SK-N-SH (cell line): ENCODE measurements around the gene RB1. TPM values are rescaled to one million over a fixed set of nuclear protein-coding genes. Genes with fewer than 3 reads are reported as not detected.

Experiments
- CTCF ChIA-PET: fragments of 300-600, 350-600 bp; formaldehyde crosslinking; extraction: SDS; loops from one replicate; lab custom pipeline; 2021; lab: Yijun Ruan, JAX
- POLR2A ChIA-PET: fragments of 350-600 bp; sonication (Branson Sonifier 250); formaldehyde crosslinking; extraction: SDS; loops from one replicate; lab custom pipeline; 2020; ENCODE audit warnings: antibody characterized with exemption, inconsistent platforms; lab: Yijun Ruan, JAX
- DNase-seq: peaks from one replicate; pipeline ENCODE4 v3.0.0; 2012
- H2AFZ ChIP-seq: fragments of 200-600 bp; sonication (generic); 2 replicates; pipeline ENCODE4 v1.8.1; 2016; ENCODE audit warnings: antibody characterized with exemption, mild to moderate bottlenecking, low read depth
- H3F3A ChIP-seq: fragments of 200-600 bp; sonication (generic); replicated peaks from 2 replicates; pipeline ENCODE3; 2016; ENCODE audit warnings: antibody characterized with exemption, mild to moderate bottlenecking; ENCODE audit not compliant: insufficient read depth
- H3K27ac ChIP-seq, 2 experiments: fragments of 200-500 bp in 1 of 2; fragments of 200-600 bp in 1 of 2; sonication (Bioruptor generic) in 1 of 2; sonication (generic), shearing (Covaris generic) in 1 of 2; 2 replicates each; pipeline versions ENCODE4 v1.5.1 to v1.6.1; 2014 to 2016; ENCODE audit warnings: low read depth in 2 of 2, inconsistent platforms in 1 of 2, low read length in 1 of 2, mild to moderate bottlenecking in 1 of 2, mixed read lengths in 1 of 2
- H3K27me3 ChIP-seq: fragments of 200-600 bp; sonication (generic), shearing (Covaris generic); 2 replicates; pipeline ENCODE4 v1.6.1; 2016; ENCODE audit warnings: mixed run types; ENCODE audit not compliant: insufficient read depth
- H3K36me3 ChIP-seq, 2 experiments: fragments of 200-500 bp in 1 of 2; fragments of 200-600 bp in 1 of 2; sonication (Bioruptor generic) in 1 of 2; sonication (generic) in 1 of 2; replicated peaks in 1 of 2; 2 replicates each; pipeline versions ENCODE3 to v1.5.1; 2014 to 2016; ENCODE audit warnings: low read length in 1 of 2, mild to moderate bottlenecking in 1 of 2; ENCODE audit not compliant: insufficient read depth in 2 of 2, control insufficient read depth in 1 of 2
- H3K4me1 ChIP-seq, 2 experiments: fragments of 200-500 bp in 1 of 2; fragments of 200-600 bp in 1 of 2; sonication (Bioruptor generic) in 1 of 2; sonication (generic), shearing (Covaris generic) in 1 of 2; 2 replicates each; pipeline versions ENCODE4 v1.5.1 to v1.6.1; 2014 to 2016; ENCODE audit warnings: low read depth in 1 of 2, low read length in 1 of 2, mixed run types in 1 of 2; ENCODE audit not compliant: insufficient read depth in 2 of 2, control insufficient read depth in 1 of 2
- H3K4me2 ChIP-seq: fragments of 200-600 bp; sonication (generic), shearing (Covaris generic); 2 replicates; pipeline ENCODE4 v1.6.1; 2017; ENCODE audit warnings: mixed run types
- H3K4me3 ChIP-seq, 2 experiments: fragments of 200-500 bp in 1 of 2; fragments of 200-600 bp in 1 of 2; sonication (Bioruptor generic) in 1 of 2; sonication (generic), shearing (Covaris generic) in 1 of 2; 2 replicates each; pipeline versions ENCODE4 v1.5.1 to v1.8.1; 2014 to 2016; ENCODE audit warnings: low read depth in 2 of 2, inconsistent platforms in 1 of 2, low read length in 1 of 2, mild to moderate bottlenecking in 1 of 2, mixed read lengths in 1 of 2, moderate library complexity in 1 of 2
- H3K79me2 ChIP-seq: fragments of 200-600 bp; sonication (generic); 2 replicates; pipeline ENCODE4 v1.8.1; 2017; ENCODE audit warnings: mild to moderate bottlenecking; ENCODE audit not compliant: insufficient read depth
- H3K9ac ChIP-seq: fragments of 200-600 bp; sonication (generic); 2 replicates; pipeline ENCODE4 v1.6.1; 2017; ENCODE audit warnings: mixed run types
- H3K9me2 ChIP-seq: fragments of 200-600 bp; sonication (generic); 2 replicates; pipeline ENCODE4 v1.6.1; 2017; ENCODE audit warnings: mixed run types
- H3K9me3 ChIP-seq: fragments of 200-600 bp; sonication (generic); 2 replicates; pipeline ENCODE4 v1.6.1; 2017; ENCODE audit warnings: mixed run types, mild to moderate bottlenecking, moderate library complexity
- H4K20me1 ChIP-seq: fragments of 200-600 bp; sonication (generic); 2 replicates; pipeline ENCODE4 v1.6.1; 2017; ENCODE audit warnings: mild to moderate bottlenecking, mixed run types; ENCODE audit not compliant: insufficient read depth
- CHD2 ChIP-seq: fragments of 150-350 bp; IDR thresholded peaks from 2 replicates; pipeline ENCODE4 v1.6.1; 2018; ENCODE audit warnings: low read length; ENCODE audit not compliant: partially characterized antibody
- ELF1 ChIP-seq: IDR thresholded peaks from 2 replicates; pipeline ENCODE4 v1.4.0; 2012
- EP300 ChIP-seq, 2 experiments: IDR thresholded peaks; 2 replicates each; pipeline versions ENCODE4 v1.4.0 to v1.6.1; 2012; ENCODE audit warnings: borderline replicate concordance in 1 of 2, low read depth in 1 of 2, low read length in 1 of 2
- FOSL2 ChIP-seq: IDR thresholded peaks from 2 replicates; pipeline ENCODE4 v1.4.0; 2012; ENCODE audit warnings: low read depth, mild to moderate bottlenecking, moderate library complexity, borderline replicate concordance
- FOXM1 ChIP-seq: IDR thresholded peaks from 2 replicates; pipeline ENCODE4 v1.4.0; 2012; ENCODE audit warnings: low read depth, mild to moderate bottlenecking
- GATA2 ChIP-seq: sonication (generic); formaldehyde crosslinking; IDR thresholded peaks from 2 replicates; pipeline ENCODE4 v1.5.0; 2020; ENCODE audit warnings: mild to moderate bottlenecking, missing genetic modification reagents
- MEF2A ChIP-seq: IDR thresholded peaks from 2 replicates; pipeline ENCODE4 v1.4.0; 2012; ENCODE audit warnings: low read depth, borderline replicate concordance
- MXI1 ChIP-seq: IDR thresholded peaks from 2 replicates; pipeline ENCODE4 v1.6.1; 2012; ENCODE audit warnings: mild to moderate bottlenecking, low read depth, low read length, improper control_type of control experiment
- NRF1 ChIP-seq: IDR thresholded peaks from 2 replicates; pipeline ENCODE4 v1.6.1; 2012; ENCODE audit warnings: low read depth, mild to moderate bottlenecking, low read length
- RCOR1 ChIP-seq: fragments of 150-350 bp; IDR thresholded peaks from 2 replicates; pipeline ENCODE4 v1.6.1; 2017; ENCODE audit warnings: antibody characterized with exemption, low read length
- RFX5 ChIP-seq: IDR thresholded peaks from 2 replicates; pipeline ENCODE4 v1.6.1; 2012; ENCODE audit warnings: mild to moderate bottlenecking, improper control_type of control experiment, low read length
- RXRA ChIP-seq: IDR thresholded peaks from 2 replicates; pipeline ENCODE4 v1.4.0; 2012; ENCODE audit warnings: low read depth, mild to moderate bottlenecking, borderline replicate concordance
- SIN3A ChIP-seq: IDR thresholded peaks from 2 replicates; pipeline ENCODE4 v1.6.1; 2012; ENCODE audit warnings: low read depth, mild to moderate bottlenecking, low read length, moderate library complexity, borderline replicate concordance
- SMC3 ChIP-seq: IDR thresholded peaks from 2 replicates; pipeline ENCODE4 v1.6.1; 2012; ENCODE audit warnings: low read depth, low read length, improper control_type of control experiment
- TCF12 ChIP-seq: IDR thresholded peaks from 2 replicates; pipeline ENCODE4 v1.4.0; 2012
- TEAD4 ChIP-seq: IDR thresholded peaks from 2 replicates; pipeline ENCODE4 v1.4.0; 2012; ENCODE audit warnings: mild to moderate bottlenecking, borderline replicate concordance; ENCODE audit not compliant: insufficient read depth
- WGBS: methylation state at CpG from one replicate; pipeline ENCODE4 v1.1.6; 2017; ENCODE audit warnings: low lambda C conversion rate; 5-methylcytosine and 5-hydroxymethylcytosine counted together
- polyA plus RNA-seq, 3 experiments: library from polyadenylated mRNA; depleted of rRNA; stranded (reverse); fragments of >200 nt; gene quantifications; 2 replicates each; pipeline ENCODE4 v1.2.3, GENCODE V29; 2012
- TF ChIP-seq, protein P1 (sequence below): fragments of 150-350 bp; IDR thresholded peaks from 2 replicates; pipeline ENCODE4 v1.6.1; 2016; ENCODE audit warnings: mild to moderate bottlenecking, low read depth, low read length
- TF ChIP-seq, protein P2 (sequence below): IDR thresholded peaks from 2 replicates; pipeline ENCODE4; 2012
- TF ChIP-seq, protein P3 (sequence below): fragments of 200-600 bp; sonication (generic); IDR thresholded peaks from 2 replicates; pipeline ENCODE4 v1.6.1; 2017; ENCODE audit warnings: antibody characterized with exemption, mild to moderate bottlenecking, moderate library complexity

Gene RB1
- polyA plus RNA-seq, 1 of the 3 experiments (the other 2 are of a cell fraction) = 11.5 TPM

- no peaks in the 10 kb centered on the region for H3K27me3 ChIP-seq
- H3K27ac ChIP-seq = peak overlapping the region; percentile 30 to 60; a peak in 2 of 4 replicates
- TF ChIP-seq TEAD4 (no peak), TCF12 (peak; percentile 20; the same call in 1 of the 2 replicates)
- TF ChIP-seq, protein P1, sequence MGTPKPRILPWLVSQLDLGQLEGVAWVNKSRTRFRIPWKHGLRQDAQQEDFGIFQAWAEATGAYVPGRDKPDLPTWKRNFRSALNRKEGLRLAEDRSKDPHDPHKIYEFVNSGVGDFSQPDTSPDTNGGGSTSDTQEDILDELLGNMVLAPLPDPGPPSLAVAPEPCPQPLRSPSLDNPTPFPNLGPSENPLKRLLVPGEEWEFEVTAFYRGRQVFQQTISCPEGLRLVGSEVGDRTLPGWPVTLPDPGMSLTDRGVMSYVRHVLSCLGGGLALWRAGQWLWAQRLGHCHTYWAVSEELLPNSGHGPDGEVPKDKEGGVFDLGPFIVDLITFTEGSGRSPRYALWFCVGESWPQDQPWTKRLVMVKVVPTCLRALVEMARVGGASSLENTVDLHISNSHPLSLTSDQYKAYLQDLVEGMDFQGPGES = no peak
- no peaks in the 10 kb centered on the region for H3K79me2 ChIP-seq
- H3K36me3 ChIP-seq = peaks cover 36 to 38% of the 10 kb centered on the region in 2 experiments
- CTCF ChIA-PET = no interaction called here
- H3K9ac ChIP-seq = no peak overlapping the region
- H2AFZ ChIP-seq = no peak overlapping the region
- POLR2A ChIA-PET = no interaction called here
- H3K4me3 ChIP-seq = no peak overlapping the region
- no peaks in the 10 kb centered on the region for H3K9me2 ChIP-seq
- WGBS = 31% methylated on average over 1 of the region's 1 CpG
- no peaks in the 10 kb centered on the region for H4K20me1 ChIP-seq
- no peak overlapping the region for H3K4me2 ChIP-seq
- H3F3A ChIP-seq = peaks cover 13% of the 10 kb centered on the region
- H3K9me3 ChIP-seq = no peaks in the 10 kb centered on the region
- no peaks in the 10 kb centered on the region; a peak in 1 of 4 replicates for H3K4me1 ChIP-seq
- no peak for DNase-seq
Measured at GRCh38 chr13:48478391-48478790, 174.8 kb downstream of the RB1 start.

- H3F3A ChIP-seq = peaks cover 7% of the 10 kb centered on the region
- no peaks in the 10 kb centered on the region for H3K27me3 ChIP-seq
- no peak overlapping the region for H3K9ac ChIP-seq
- no peaks in the 10 kb centered on the region for H3K9me2 ChIP-seq
- no peaks in the 10 kb centered on the region for H3K79me2 ChIP-seq
- no peak for DNase-seq
- H3K4me2 ChIP-seq = no peak overlapping the region
- H3K36me3 ChIP-seq = peaks cover 19 to 29% of the 10 kb centered on the region in 2 experiments
- H2AFZ ChIP-seq = no peak overlapping the region
- H3K9me3 ChIP-seq = no peaks in the 10 kb centered on the region; the same call in 1 of the 2 replicates
- POLR2A ChIA-PET = no interaction called here
- no peak overlapping the region for H3K4me3 ChIP-seq
- TF ChIP-seq RXRA (no peak), MEF2A (no peak), CHD2 (no peak), RCOR1 (no peak), GATA2 (CRISPR knock-in tag) (no peak)
- TF ChIP-seq, protein P2, sequence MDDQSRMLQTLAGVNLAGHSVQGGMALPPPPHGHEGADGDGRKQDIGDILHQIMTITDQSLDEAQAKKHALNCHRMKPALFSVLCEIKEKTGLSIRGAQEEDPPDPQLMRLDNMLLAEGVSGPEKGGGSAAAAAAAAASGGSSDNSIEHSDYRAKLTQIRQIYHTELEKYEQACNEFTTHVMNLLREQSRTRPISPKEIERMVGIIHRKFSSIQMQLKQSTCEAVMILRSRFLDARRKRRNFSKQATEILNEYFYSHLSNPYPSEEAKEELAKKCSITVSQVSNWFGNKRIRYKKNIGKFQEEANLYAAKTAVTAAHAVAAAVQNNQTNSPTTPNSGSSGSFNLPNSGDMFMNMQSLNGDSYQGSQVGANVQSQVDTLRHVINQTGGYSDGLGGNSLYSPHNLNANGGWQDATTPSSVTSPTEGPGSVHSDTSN = no peak
- TF ChIP-seq, all 33 proteins: peak for 0
- 94% methylated on average over 3 of the region's 3 CpGs for WGBS
- Histone ChIP-seq H3K27ac (no peak overlapping the region), H3K4me1 (no peaks in the 10 kb centered on the region), H4K20me1 (no peaks in the 10 kb centered on the region)
- CTCF ChIA-PET = no interaction called here
Measured at GRCh38 chr13:48483575-48483974, 180.0 kb downstream of the RB1 start.

- H3K4me2 ChIP-seq = no peak overlapping the region
- ChIA-PET CTCF (interaction anchor here (1.4 kb wide), 1 partner anchor 284 kb away, joined by 4 read pairs; no protein-coding TSS in a partner anchor), POLR2A (no interaction called here)
- no peaks in the 10 kb centered on the region for H4K20me1 ChIP-seq
- H3K9ac ChIP-seq = no peak overlapping the region
- no peaks in the 10 kb centered on the region for H3K9me2 ChIP-seq
- H3K4me3 ChIP-seq = no peak overlapping the region
- DNase-seq = no peak
- H3K9me3 ChIP-seq = no peaks in the 10 kb centered on the region; the same call in 1 of the 2 replicates
- no peak overlapping the region for H3K27ac ChIP-seq
- 92% methylated on average over 3 of the region's 3 CpGs for WGBS
- no peaks in the 10 kb centered on the region for H3K79me2 ChIP-seq
- no peaks in the 10 kb centered on the region for H3K27me3 ChIP-seq
- peaks cover 7% of the 10 kb centered on the region for H3F3A ChIP-seq
- H3K4me1 ChIP-seq = no peaks in the 10 kb centered on the region
- H3K36me3 ChIP-seq = peaks cover 9 to 15% of the 10 kb centered on the region in 2 experiments
- H2AFZ ChIP-seq = no peak overlapping the region
- TF ChIP-seq ELF1 (no peak), NRF1 (no peak), TEAD4 (no peak), SMC3 (no peak), MEF2A (no peak), MXI1 (no peak), RXRA (no peak), RFX5 (no peak), SIN3A (no peak), EP300 (IDR thresholded peaks at IDR 0.05; ENCODE audit: borderline replicate concordance in 1 of 2, low read depth in 1 of 2, low read length in 1 of 2) (no peak), FOXM1 (no peak), CHD2 (no peak), FOSL2 (no peak)
- TF ChIP-seq, protein P3, sequence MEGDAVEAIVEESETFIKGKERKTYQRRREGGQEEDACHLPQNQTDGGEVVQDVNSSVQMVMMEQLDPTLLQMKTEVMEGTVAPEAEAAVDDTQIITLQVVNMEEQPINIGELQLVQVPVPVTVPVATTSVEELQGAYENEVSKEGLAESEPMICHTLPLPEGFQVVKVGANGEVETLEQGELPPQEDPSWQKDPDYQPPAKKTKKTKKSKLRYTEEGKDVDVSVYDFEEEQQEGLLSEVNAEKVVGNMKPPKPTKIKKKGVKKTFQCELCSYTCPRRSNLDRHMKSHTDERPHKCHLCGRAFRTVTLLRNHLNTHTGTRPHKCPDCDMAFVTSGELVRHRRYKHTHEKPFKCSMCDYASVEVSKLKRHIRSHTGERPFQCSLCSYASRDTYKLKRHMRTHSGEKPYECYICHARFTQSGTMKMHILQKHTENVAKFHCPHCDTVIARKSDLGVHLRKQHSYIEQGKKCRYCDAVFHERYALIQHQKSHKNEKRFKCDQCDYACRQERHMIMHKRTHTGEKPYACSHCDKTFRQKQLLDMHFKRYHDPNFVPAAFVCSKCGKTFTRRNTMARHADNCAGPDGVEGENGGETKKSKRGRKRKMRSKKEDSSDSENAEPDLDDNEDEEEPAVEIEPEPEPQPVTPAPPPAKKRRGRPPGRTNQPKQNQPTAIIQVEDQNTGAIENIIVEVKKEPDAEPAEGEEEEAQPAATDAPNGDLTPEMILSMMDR = no peak
Measured at GRCh38 chr13:48485432-48485831, 181.9 kb downstream of the RB1 start.
